GM12875 (cell line): Measurements from ENCODE around the gene FAF1.

Source experiments
- H3K4me3 ChIP-seq: one replicate; pipeline ENCODE4 v1.5.1; 2011; ENCODE audit warnings: low read depth, low read length, control low read depth
- CTCF ChIP-seq: IDR thresholded peaks from 2 replicates; pipeline ENCODE4 v1.5.1; 2011; ENCODE audit warnings: low read depth, mild to moderate bottlenecking, control low read depth, inconsistent platforms, low read length, moderate library complexity, borderline replicate concordance; ENCODE audit not compliant: insufficient read depth

FAF1 gene

GRCh38 chr1:50492142-50492541 is 467.9 kb downstream of the FAF1 start:
- TF ChIP-seq CTCF: no peak
- H3K4me3 ChIP-seq: no peak overlapping the region

- no peak overlapping the region for H3K4me3 ChIP-seq
- TF ChIP-seq CTCF: no peak
Measured at GRCh38 chr1:50491142-50491541, 468.9 kb downstream of the FAF1 start.

- no peak for TF ChIP-seq CTCF
- H3K4me3 ChIP-seq: no peak overlapping the region
Measured at GRCh38 chr1:50490640-50491039, 469.4 kb downstream of the FAF1 start.

GRCh38 chr1:50488876-50489275 is 471.2 kb downstream of the FAF1 start:
- no peak for TF ChIP-seq CTCF
- H3K4me3 ChIP-seq: no peak overlapping the region

- H3K4me3 ChIP-seq: no peak overlapping the region
- TF ChIP-seq CTCF: no peak
Measured at GRCh38 chr1:50488356-50488755, 471.7 kb downstream of the FAF1 start.

- TF ChIP-seq CTCF: no peak
Measured at GRCh38 chr1:50487725-50488124, 472.3 kb downstream of the FAF1 start.

GRCh38 chr1:50481142-50481736 is 478.8 kb downstream of the FAF1 start:
- H3K4me3 ChIP-seq: no peak overlapping the region
- no peak for TF ChIP-seq CTCF

More at GRCh38 chr1:50487725-50488124, 472.3 kb downstream of the FAF1 start:
- H3K4me3 ChIP-seq: no peak overlapping the region
